Body of pancreas (tissue), 4 donors: ENCODE data around the gene NME8.

Experiments used
- POLR2A ChIP-seq, 3 donors: fragments of 450-650 bp; IDR thresholded peaks; one replicate each; pipeline ENCODE4 v1.6.1; 2016; ENCODE audit warnings: antibody characterized with exemption in 3 of 3, mild to moderate bottlenecking in 2 of 3
- TF ChIP-seq, protein P1 (sequence below), 7 experiments: fragments of 450-650 bp in 4 of 7; fragments of 200-600 bp in 3 of 7; sonication (generic) in 3 of 7; IDR thresholded peaks; one replicate each; pipeline ENCODE4 v1.5.1; 2016 to 2019; ENCODE audit warnings: antibody characterized with exemption in 7 of 7

DNA sequence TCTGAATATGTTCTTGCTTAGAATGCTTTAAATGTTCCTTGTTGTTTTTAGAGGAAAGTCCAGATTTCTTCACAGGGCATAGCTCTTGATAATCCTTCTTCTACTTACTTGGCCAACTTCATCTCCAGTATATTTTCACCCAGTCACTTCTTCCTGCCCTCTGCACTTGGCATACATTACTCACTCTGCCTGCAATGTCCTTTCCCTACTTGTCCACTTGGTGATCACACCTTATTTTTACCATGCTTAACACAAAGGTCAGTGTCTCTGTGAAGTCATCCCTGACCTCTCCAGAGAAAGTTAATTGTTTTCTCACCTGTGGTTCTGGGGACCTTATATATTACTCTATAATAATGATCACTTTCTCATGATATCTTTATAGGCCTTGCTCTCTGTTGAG, 45.0 kb downstream of the NME8 start:
- TF ChIP-seq, protein P1, sequence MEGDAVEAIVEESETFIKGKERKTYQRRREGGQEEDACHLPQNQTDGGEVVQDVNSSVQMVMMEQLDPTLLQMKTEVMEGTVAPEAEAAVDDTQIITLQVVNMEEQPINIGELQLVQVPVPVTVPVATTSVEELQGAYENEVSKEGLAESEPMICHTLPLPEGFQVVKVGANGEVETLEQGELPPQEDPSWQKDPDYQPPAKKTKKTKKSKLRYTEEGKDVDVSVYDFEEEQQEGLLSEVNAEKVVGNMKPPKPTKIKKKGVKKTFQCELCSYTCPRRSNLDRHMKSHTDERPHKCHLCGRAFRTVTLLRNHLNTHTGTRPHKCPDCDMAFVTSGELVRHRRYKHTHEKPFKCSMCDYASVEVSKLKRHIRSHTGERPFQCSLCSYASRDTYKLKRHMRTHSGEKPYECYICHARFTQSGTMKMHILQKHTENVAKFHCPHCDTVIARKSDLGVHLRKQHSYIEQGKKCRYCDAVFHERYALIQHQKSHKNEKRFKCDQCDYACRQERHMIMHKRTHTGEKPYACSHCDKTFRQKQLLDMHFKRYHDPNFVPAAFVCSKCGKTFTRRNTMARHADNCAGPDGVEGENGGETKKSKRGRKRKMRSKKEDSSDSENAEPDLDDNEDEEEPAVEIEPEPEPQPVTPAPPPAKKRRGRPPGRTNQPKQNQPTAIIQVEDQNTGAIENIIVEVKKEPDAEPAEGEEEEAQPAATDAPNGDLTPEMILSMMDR (IDR thresholded peaks at IDR 0.05) = no peak
- TF ChIP-seq POLR2A (IDR thresholded peaks at IDR 0.05) = no peak
